ENCODE measurements around the gene NRG3.

The NRG3 gene

DNA sequence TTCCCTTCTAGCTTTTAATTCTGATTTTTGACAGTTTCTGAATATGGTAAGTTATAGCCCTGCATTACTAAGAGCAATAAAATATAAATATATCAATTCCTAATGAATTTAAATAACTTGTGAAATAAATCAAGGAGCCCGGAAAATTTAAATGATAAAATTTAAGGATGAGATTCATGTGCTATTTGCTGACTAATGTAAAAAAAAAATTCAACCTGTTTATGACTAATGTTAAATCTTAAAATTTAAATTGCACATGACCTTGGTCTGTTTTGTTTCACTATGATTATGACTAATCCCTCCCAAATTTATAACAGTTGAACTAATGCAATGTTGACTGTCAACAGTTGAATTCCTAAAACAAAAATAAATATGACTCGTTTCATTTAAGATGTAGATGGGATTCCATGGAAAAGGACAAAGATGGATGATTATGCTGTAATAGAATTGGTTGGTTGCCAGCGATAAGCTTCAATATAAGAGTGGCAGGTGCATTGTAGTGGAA is 419.9 kb downstream of the NRG3 start:
- Histone ChIP-seq H3K4me3 (ENCODE audit: low read depth, low read length) (no peak overlapping the region), H3K4me2 (ENCODE audit: low read length) (no peak overlapping the region), H3K18ac (ENCODE audit: low read length) (no peak overlapping the region)

DNA sequence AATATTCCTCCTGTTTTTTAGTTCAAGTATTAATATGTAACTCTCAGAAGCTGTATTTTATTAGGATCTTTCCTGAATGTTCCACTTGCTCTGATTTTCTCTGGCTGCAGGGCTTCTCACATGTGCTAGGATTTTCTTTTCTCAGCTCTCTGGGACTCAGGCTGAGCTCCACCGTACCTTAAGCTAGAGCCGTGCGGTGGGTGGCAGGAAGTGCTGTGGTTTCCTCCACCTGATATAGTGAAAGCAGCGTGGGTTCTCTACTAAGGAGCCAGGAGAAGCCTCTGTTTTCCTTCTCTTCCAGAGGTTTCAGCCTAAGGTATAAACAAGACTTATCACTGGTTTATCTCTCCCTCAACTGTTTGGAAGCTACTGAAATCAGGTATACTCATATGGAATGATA is 433.6 kb downstream of the NRG3 start:
- WGBS (ENCODE audit: extremely low coverage, insufficient coverage, insufficient read length) = no CpG with 5 or more reads among the region's 4 CpGs
- Histone ChIP-seq H2BK12ac (ENCODE audit: low read length) (no peak overlapping the region), H4K12ac (ENCODE audit: low read depth, low read length) (no peak overlapping the region), H4K8ac (ENCODE audit: low read depth, low read length) (no peak overlapping the region), H2AK5ac (ENCODE audit: low read length) (no peak overlapping the region), H3K18ac (ENCODE audit: low read length) (no peak overlapping the region), H3K79me2 (ENCODE audit: control insufficient read depth, insufficient read depth, low read length, poor library complexity) (no peaks in the 10 kb centered on the region), H3K14ac (ENCODE audit: low read length) (no peak overlapping the region), H3K4me1 (ENCODE audit: control insufficient read depth in 1 of 2, insufficient read depth in 2 of 2, low read length in 2 of 2) (no peaks in the 10 kb centered on the region), H2AFZ (ENCODE audit: insufficient read depth, low read length, poor library complexity) (no peak overlapping the region), H3K4ac (ENCODE audit: low read depth, low read length) (no peak overlapping the region), H3K9ac (ENCODE audit: low read length) (no peak overlapping the region), H3K4me2 (ENCODE audit: low read length) (no peak overlapping the region), H3K9me3 (ENCODE audit: insufficient read depth, low read depth, low read length) (no peaks in the 10 kb centered on the region), H3K36me3 (ENCODE audit: control insufficient read depth in 1 of 2, insufficient read depth in 2 of 2, low read length in 2 of 2) (no peaks in the 10 kb centered on the region), H4K91ac (ENCODE audit: low read depth, low read length) (no peak overlapping the region), H3K23ac (ENCODE audit: low read length) (no peak overlapping the region), H2BK5ac (ENCODE audit: low read depth, low read length, poor library complexity) (no peak overlapping the region), H3K79me1 (ENCODE audit: low read length) (no peaks in the 10 kb centered on the region), H3K27me3 (ENCODE audit: insufficient read depth, low read length) (no peaks in the 10 kb centered on the region), H3K27ac (ENCODE audit: low read depth, low read length) (no peak overlapping the region), H3K4me3 (ENCODE audit: low read depth, low read length) (no peak overlapping the region), H2BK120ac (ENCODE audit: insufficient read depth, low read length, poor library complexity) (no peak overlapping the region)
- no peak for DNase-seq

More for the DNA sequence above, 419.9 kb downstream of the NRG3 start:
- DNase-seq = no peak
- H2BK5ac ChIP-seq (ENCODE audit: low read depth, low read length, poor library complexity) = no peak overlapping the region
- no peak overlapping the region for H3K9ac ChIP-seq (ENCODE audit: low read length)
- no peaks in the 10 kb centered on the region for H3K79me2 ChIP-seq (ENCODE audit: control insufficient read depth, insufficient read depth, low read length, poor library complexity)
- no peaks in the 10 kb centered on the region for H3K79me1 ChIP-seq (ENCODE audit: low read length)
- H3K9me3 ChIP-seq (ENCODE audit: insufficient read depth, low read depth, low read length) = no peaks in the 10 kb centered on the region
- H3K4me1 ChIP-seq (ENCODE audit: control insufficient read depth in 1 of 2, insufficient read depth in 2 of 2, low read length in 2 of 2) = no peaks in the 10 kb centered on the region
- H3K36me3 ChIP-seq (ENCODE audit: control insufficient read depth in 1 of 2, insufficient read depth in 2 of 2, low read length in 2 of 2) = no peaks in the 10 kb centered on the region
- no peak overlapping the region for H4K91ac ChIP-seq (ENCODE audit: low read depth, low read length)
- no peaks in the 10 kb centered on the region for H3K27me3 ChIP-seq (ENCODE audit: insufficient read depth, low read length)
- H3K14ac ChIP-seq (ENCODE audit: low read length) = no peak overlapping the region
- no CpG with 5 or more reads among the region's 3 CpGs for WGBS (ENCODE audit: extremely low coverage, insufficient coverage, insufficient read length)
- H2BK120ac ChIP-seq (ENCODE audit: insufficient read depth, low read length, poor library complexity) = no peak overlapping the region
- no peak overlapping the region for H3K27ac ChIP-seq (ENCODE audit: low read depth, low read length)
- no peak overlapping the region for H3K4ac ChIP-seq (ENCODE audit: low read depth, low read length)
- no peak overlapping the region for H3K23ac ChIP-seq (ENCODE audit: low read length)
- no peak overlapping the region for H2AK5ac ChIP-seq (ENCODE audit: low read length)
- H4K12ac ChIP-seq (ENCODE audit: low read depth, low read length) = no peak overlapping the region
- no peak overlapping the region for H2BK12ac ChIP-seq (ENCODE audit: low read length)
- no peak overlapping the region for H2AFZ ChIP-seq (ENCODE audit: insufficient read depth, low read length, poor library complexity)
- no peak overlapping the region for H4K8ac ChIP-seq (ENCODE audit: low read depth, low read length)

DNA sequence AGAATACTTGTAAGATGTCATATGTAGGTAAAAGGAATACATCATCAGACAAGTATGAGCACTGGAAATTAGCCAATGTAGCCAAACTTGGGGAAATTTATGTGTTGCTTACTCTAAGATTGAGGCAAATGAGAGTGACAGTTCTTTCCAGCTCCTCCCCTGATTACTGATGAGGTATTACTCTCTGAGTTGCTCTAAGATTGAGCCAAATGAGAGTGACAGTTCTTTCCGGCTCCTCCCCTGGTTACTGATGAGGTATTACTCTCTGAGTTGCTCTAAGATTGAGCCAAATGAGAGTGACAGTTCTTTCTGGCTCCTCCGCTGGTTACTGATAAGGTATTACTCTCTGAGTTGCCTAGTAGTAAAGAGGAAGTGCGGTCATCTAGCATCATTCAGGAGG is 435.8 kb downstream of the NRG3 start:
- no peaks in the 10 kb centered on the region for H3K9me3 ChIP-seq (ENCODE audit: insufficient read depth, low read depth, low read length)
- H4K91ac ChIP-seq (ENCODE audit: low read depth, low read length) = no peak overlapping the region
- no peak overlapping the region for H2BK12ac ChIP-seq (ENCODE audit: low read length)
- no peak for DNase-seq
- H3K9ac ChIP-seq (ENCODE audit: low read length) = no peak overlapping the region
- H3K4me1 ChIP-seq (ENCODE audit: control insufficient read depth in 1 of 2, insufficient read depth in 2 of 2, low read length in 2 of 2) = no peaks in the 10 kb centered on the region
- H3K4ac ChIP-seq (ENCODE audit: low read depth, low read length) = no peak overlapping the region
- H3K27ac ChIP-seq (ENCODE audit: low read depth, low read length) = no peak overlapping the region
- H3K4me3 ChIP-seq (ENCODE audit: low read depth, low read length) = no peak overlapping the region
- H3K36me3 ChIP-seq (ENCODE audit: control insufficient read depth in 1 of 2, insufficient read depth in 2 of 2, low read length in 2 of 2) = no peaks in the 10 kb centered on the region
- no peak overlapping the region for H3K18ac ChIP-seq (ENCODE audit: low read length)
- no peak overlapping the region for H2AK5ac ChIP-seq (ENCODE audit: low read length)
- H4K8ac ChIP-seq (ENCODE audit: low read depth, low read length) = no peak overlapping the region
- H3K79me1 ChIP-seq (ENCODE audit: low read length) = no peaks in the 10 kb centered on the region
- no peak overlapping the region for H3K23ac ChIP-seq (ENCODE audit: low read length)
- WGBS (ENCODE audit: extremely low coverage, insufficient coverage, insufficient read length) = no CpG with 5 or more reads among the region's 3 CpGs
- H2AFZ ChIP-seq (ENCODE audit: insufficient read depth, low read length, poor library complexity) = no peak overlapping the region
- H3K14ac ChIP-seq (ENCODE audit: low read length) = no peak overlapping the region
- H3K79me2 ChIP-seq (ENCODE audit: control insufficient read depth, insufficient read depth, low read length, poor library complexity) = no peaks in the 10 kb centered on the region
- no peak overlapping the region for H3K4me2 ChIP-seq (ENCODE audit: low read length)
- no peak overlapping the region for H4K12ac ChIP-seq (ENCODE audit: low read depth, low read length)
- no peaks in the 10 kb centered on the region for H3K27me3 ChIP-seq (ENCODE audit: insufficient read depth, low read length)
- no peak overlapping the region for H2BK120ac ChIP-seq (ENCODE audit: insufficient read depth, low read length, poor library complexity)
- no peak overlapping the region for H2BK5ac ChIP-seq (ENCODE audit: low read depth, low read length, poor library complexity)

DNA sequence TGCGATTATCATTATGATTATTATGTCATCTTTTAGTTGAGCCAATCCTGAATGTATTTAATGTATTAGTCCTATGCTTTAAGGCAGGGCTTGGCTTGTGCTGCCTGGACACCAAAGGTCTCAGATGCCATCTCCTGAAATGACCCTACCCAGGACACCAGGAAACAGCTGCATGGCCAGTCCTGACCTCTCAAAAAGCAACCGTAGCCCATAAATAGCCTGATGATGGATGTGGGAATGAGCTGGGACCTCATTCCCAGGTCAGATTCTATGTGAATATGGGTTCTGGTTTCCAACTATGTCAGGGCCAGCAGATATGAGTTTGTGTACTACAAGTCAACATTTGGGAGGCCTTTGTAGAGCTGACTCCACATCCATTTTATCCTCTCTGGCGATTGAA is 438.4 kb downstream of the NRG3 start:
- H3K4me1 ChIP-seq (ENCODE audit: control insufficient read depth in 1 of 2, insufficient read depth in 2 of 2, low read length in 2 of 2) = no peaks in the 10 kb centered on the region
- no peak overlapping the region for H3K14ac ChIP-seq (ENCODE audit: low read length)
- H3K23ac ChIP-seq (ENCODE audit: low read length) = no peak overlapping the region
- H4K12ac ChIP-seq (ENCODE audit: low read depth, low read length) = no peak overlapping the region
- H3K18ac ChIP-seq (ENCODE audit: low read length) = no peak overlapping the region
- no CpG with 5 or more reads among the region's 3 CpGs for WGBS (ENCODE audit: extremely low coverage, insufficient coverage, insufficient read length)
- no peak overlapping the region for H4K91ac ChIP-seq (ENCODE audit: low read depth, low read length)
- H3K79me2 ChIP-seq (ENCODE audit: control insufficient read depth, insufficient read depth, low read length, poor library complexity) = no peaks in the 10 kb centered on the region
- DNase-seq = no peak
- H3K9ac ChIP-seq (ENCODE audit: low read length) = no peak overlapping the region
- H3K79me1 ChIP-seq (ENCODE audit: low read length) = no peaks in the 10 kb centered on the region
- H3K4me3 ChIP-seq (ENCODE audit: low read depth, low read length) = no peak overlapping the region
- H3K36me3 ChIP-seq (ENCODE audit: control insufficient read depth in 1 of 2, insufficient read depth in 2 of 2, low read length in 2 of 2) = no peaks in the 10 kb centered on the region
- no peaks in the 10 kb centered on the region for H3K27me3 ChIP-seq (ENCODE audit: insufficient read depth, low read length)
- no peak overlapping the region for H3K27ac ChIP-seq (ENCODE audit: low read depth, low read length)
- no peak overlapping the region for H2BK5ac ChIP-seq (ENCODE audit: low read depth, low read length, poor library complexity)
- no peak overlapping the region for H2AK5ac ChIP-seq (ENCODE audit: low read length)
- H3K9me3 ChIP-seq (ENCODE audit: insufficient read depth, low read depth, low read length) = no peaks in the 10 kb centered on the region
- no peak overlapping the region for H2BK12ac ChIP-seq (ENCODE audit: low read length)
- H4K8ac ChIP-seq (ENCODE audit: low read depth, low read length) = no peak overlapping the region
- H3K4ac ChIP-seq (ENCODE audit: low read depth, low read length) = no peak overlapping the region
- no peak overlapping the region for H2AFZ ChIP-seq (ENCODE audit: insufficient read depth, low read length, poor library complexity)
- no peak overlapping the region for H3K4me2 ChIP-seq (ENCODE audit: low read length)
- H2BK120ac ChIP-seq (ENCODE audit: insufficient read depth, low read length, poor library complexity) = no peak overlapping the region
